ENCODE measurements around the gene ASIC4. TPM values are rescaled to one million over a fixed set of nuclear protein-coding genes. Genes with fewer than 3 reads are reported as not detected.

Gene ASIC4
- total and polyA plus RNA-seq, 2 experiments from 2014 or later, result not detected

GRCh38 chr2:219477815-219478214 lies 36.5 kb upstream of the ASIC4 start:
- no peaks in the 10 kb centered on the region for H4K20me1 ChIP-seq (ENCODE audit: insufficient read depth, poor library complexity, severe bottlenecking)
- peaks cover 2% of the 10 kb centered on the region for H3K27me3 ChIP-seq
- H3K36me3 ChIP-seq (replicated peaks; ENCODE audit: insufficient read depth, low read depth), result no peaks in the 10 kb centered on the region
- H3K27ac ChIP-seq, result no peak overlapping the region
- no peak overlapping the region for H3K4me3 ChIP-seq
- no peaks in the 10 kb centered on the region for H3K79me2 ChIP-seq
- WGBS (ENCODE audit: low lambda C conversion rate, missing lambda C conversion rate), result 89% methylated on average over 15 of the region's 15 CpGs
- H3K9me2 ChIP-seq (replicated peaks; ENCODE audit: insufficient read depth), result no peaks in the 10 kb centered on the region
- H3K4me1 ChIP-seq (ENCODE audit: insufficient read depth), result peaks cover 5% of the 10 kb centered on the region
- H3K4me2 ChIP-seq, result no peak overlapping the region
- no peak overlapping the region for H2AFZ ChIP-seq
- no peaks in the 10 kb centered on the region for H3K9me3 ChIP-seq (ENCODE audit: low read depth)
- no peak for TF ChIP-seq EZH2phosphoT487 (IDR thresholded peaks at IDR 0.05; ENCODE audit: low read depth, severe bottlenecking, unreplicated experiment)
- TF ChIP-seq CTCF (IDR thresholded peaks at IDR 0.05; ENCODE audit: poor library complexity), result no peak
- no peak for TF ChIP-seq EZH2 (IDR thresholded peaks at IDR 0.05; ENCODE audit: borderline replicate concordance)
- no peak for DNase-seq (ENCODE audit: low spot score)

GRCh38 chr2:219478916-219479315 lies 35.4 kb upstream of the ASIC4 start:
- H2AFZ ChIP-seq, result no peak overlapping the region
- H3K4me1 ChIP-seq (ENCODE audit: insufficient read depth), result peaks cover 5% of the 10 kb centered on the region
- H3K4me3 ChIP-seq, result no peak overlapping the region
- TF ChIP-seq CTCF (IDR thresholded peaks at IDR 0.05; ENCODE audit: poor library complexity) (no peak), EZH2phosphoT487 (IDR thresholded peaks at IDR 0.05; ENCODE audit: low read depth, severe bottlenecking, unreplicated experiment) (no peak), EZH2 (IDR thresholded peaks at IDR 0.05; ENCODE audit: borderline replicate concordance) (no peak)
- H3K9me2 ChIP-seq (replicated peaks; ENCODE audit: insufficient read depth), result no peaks in the 10 kb centered on the region
- H3K36me3 ChIP-seq (replicated peaks; ENCODE audit: insufficient read depth, low read depth), result no peaks in the 10 kb centered on the region
- no peaks in the 10 kb centered on the region for H4K20me1 ChIP-seq (ENCODE audit: insufficient read depth, poor library complexity, severe bottlenecking)
- H3K79me2 ChIP-seq, result no peaks in the 10 kb centered on the region
- no peaks in the 10 kb centered on the region for H3K9me3 ChIP-seq (ENCODE audit: low read depth)
- H3K4me2 ChIP-seq, result no peak overlapping the region
- WGBS (ENCODE audit: low lambda C conversion rate, missing lambda C conversion rate), result 86% methylated on average over 8 of the region's 8 CpGs
- H3K27me3 ChIP-seq, result peaks cover 10% of the 10 kb centered on the region
- no peak overlapping the region for H3K27ac ChIP-seq
- DNase-seq (ENCODE audit: low spot score), result no peak

GRCh38 chr2:219480004-219480403 lies 34.3 kb upstream of the ASIC4 start:
- H4K20me1 ChIP-seq (ENCODE audit: insufficient read depth, poor library complexity, severe bottlenecking), result no peaks in the 10 kb centered on the region
- DNase-seq (ENCODE audit: low spot score), result no peak
- H3K27me3 ChIP-seq, result peaks cover 21% of the 10 kb centered on the region
- H3K4me2 ChIP-seq, result no peak overlapping the region
- H3K79me2 ChIP-seq, result no peaks in the 10 kb centered on the region
- H3K9me3 ChIP-seq (ENCODE audit: low read depth), result no peaks in the 10 kb centered on the region
- H2AFZ ChIP-seq, result no peak overlapping the region
- no peak overlapping the region for H3K27ac ChIP-seq
- 94% methylated on average over 8 of the region's 8 CpGs for WGBS (ENCODE audit: low lambda C conversion rate, missing lambda C conversion rate)
- no peaks in the 10 kb centered on the region for H3K9me2 ChIP-seq (replicated peaks; ENCODE audit: insufficient read depth)
- TF ChIP-seq EZH2phosphoT487 (IDR thresholded peaks at IDR 0.05; ENCODE audit: low read depth, severe bottlenecking, unreplicated experiment), result no peak
- no peak for TF ChIP-seq CTCF (IDR thresholded peaks at IDR 0.05; ENCODE audit: poor library complexity)
- TF ChIP-seq EZH2 (IDR thresholded peaks at IDR 0.05; ENCODE audit: borderline replicate concordance), result no peak
- peaks cover 15% of the 10 kb centered on the region for H3K4me1 ChIP-seq (ENCODE audit: insufficient read depth)
- no peak overlapping the region for H3K4me3 ChIP-seq
- no peaks in the 10 kb centered on the region for H3K36me3 ChIP-seq (replicated peaks; ENCODE audit: insufficient read depth, low read depth)

Data from hepatocyte (in vitro differentiated cells).